ENCODE measurements around the gene KCNH8. TPM values are rescaled to one million over a fixed set of nuclear protein-coding genes. Genes with fewer than 3 reads are reported as not detected.

Gene KCNH8
- total RNA-seq, 1 donor: not detected

DNA sequence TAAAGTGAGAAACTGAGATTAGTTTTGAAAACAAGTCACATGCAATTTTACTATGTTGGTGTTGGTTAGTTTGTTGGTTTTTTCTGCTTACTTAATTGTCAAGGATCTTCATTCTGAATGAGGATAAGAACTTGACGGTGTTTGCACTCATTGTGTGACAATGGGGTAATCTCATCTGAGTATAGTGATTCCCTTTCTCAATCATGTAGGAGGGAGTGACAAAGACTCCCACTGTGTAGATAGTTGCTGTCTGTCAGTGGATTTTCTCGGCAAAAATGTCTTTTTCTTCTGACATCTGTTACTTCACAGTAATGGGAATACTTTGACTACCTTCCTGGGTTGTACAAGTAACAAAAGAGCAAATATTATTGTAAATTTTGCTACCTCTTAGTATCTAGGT lies 23.5 kb downstream of the KCNH8 start:
- no peak for TF ChIP-seq CTCF (IDR thresholded peaks at IDR 0.05; ENCODE audit: insufficient read depth, low read length)
- no peak overlapping the region for H3K4me3 ChIP-seq (ENCODE audit: low read depth, low read length)
- DNase-seq (ENCODE audit: low read depth): no peak

- no peak for DNase-seq (ENCODE audit: low read depth)
- no peak overlapping the region for H3K4me3 ChIP-seq (ENCODE audit: low read depth, low read length)
- TF ChIP-seq CTCF (IDR thresholded peaks at IDR 0.05; ENCODE audit: insufficient read depth, low read length): no peak
Observed at GRCh38 chr3:19173945-19174344, 25.6 kb downstream of the KCNH8 start.

DNA sequence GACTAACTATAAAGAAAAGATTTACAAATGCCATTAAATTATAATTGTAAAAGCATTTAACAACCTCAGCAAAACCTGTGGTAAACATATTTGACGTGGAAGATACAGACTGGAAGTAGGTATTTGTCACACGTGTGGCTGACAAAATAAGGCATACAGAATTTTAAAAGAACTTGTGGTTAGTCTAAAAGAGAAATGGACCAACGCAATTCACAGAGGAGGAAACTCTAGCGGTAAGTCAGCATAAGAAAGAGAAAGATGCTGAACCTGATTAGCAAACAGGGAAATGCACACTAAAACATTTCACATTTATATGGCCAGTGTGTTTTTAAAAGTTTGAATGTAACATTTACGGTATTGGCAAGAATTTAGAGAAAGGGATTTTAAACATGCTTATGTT lies 35.3 kb downstream of the KCNH8 start:
- no peak overlapping the region for H3K4me3 ChIP-seq (ENCODE audit: low read depth, low read length)
- no peak for DNase-seq (ENCODE audit: low read depth)
- TF ChIP-seq CTCF (IDR thresholded peaks at IDR 0.05; ENCODE audit: insufficient read depth, low read length): no peak

DNA sequence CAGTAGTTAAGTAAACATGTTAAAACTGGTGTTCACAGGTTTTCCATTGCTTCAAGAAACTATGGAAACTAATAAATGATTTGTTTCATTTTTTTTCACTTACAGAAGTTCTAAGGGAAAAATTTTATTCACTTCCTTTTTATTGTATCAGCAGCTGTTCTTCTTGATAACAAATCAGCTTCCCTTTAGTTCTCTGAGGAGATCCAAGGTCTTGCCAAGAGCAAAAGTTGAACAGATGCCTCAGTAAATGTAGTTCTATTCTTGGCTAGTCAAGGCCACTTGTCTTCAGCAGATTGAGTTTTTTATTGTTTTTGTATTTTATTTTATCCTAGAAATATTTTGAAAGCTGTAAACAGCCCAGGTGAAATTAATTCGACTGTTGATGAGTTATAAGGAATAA lies 41.8 kb downstream of the KCNH8 start:
- H3K4me3 ChIP-seq (ENCODE audit: low read depth, low read length): no peak overlapping the region
- DNase-seq (ENCODE audit: low read depth): no peak
- TF ChIP-seq CTCF (IDR thresholded peaks at IDR 0.05; ENCODE audit: insufficient read depth, low read length): no peak

GRCh38 chr3:19190602-19191001 lies 42.3 kb downstream of the KCNH8 start:
- DNase-seq (ENCODE audit: low read depth): no peak
- TF ChIP-seq CTCF (IDR thresholded peaks at IDR 0.05; ENCODE audit: insufficient read depth, low read length): no peak
- H3K4me3 ChIP-seq (ENCODE audit: low read depth, low read length): no peak overlapping the region

- DNase-seq (ENCODE audit: low read depth): no peak
- no peak for TF ChIP-seq CTCF (IDR thresholded peaks at IDR 0.05; ENCODE audit: insufficient read depth, low read length)
- no peak overlapping the region for H3K4me3 ChIP-seq (ENCODE audit: low read depth, low read length)
Observed at GRCh38 chr3:19199131-19199530, 50.8 kb downstream of the KCNH8 start.

GRCh38 chr3:19202303-19202702 lies 54.0 kb downstream of the KCNH8 start:
- no peak for DNase-seq (ENCODE audit: low read depth)
- H3K4me3 ChIP-seq (ENCODE audit: low read depth, low read length): no peak overlapping the region
- TF ChIP-seq CTCF (IDR thresholded peaks at IDR 0.05; ENCODE audit: insufficient read depth, low read length): no peak
